ENCODE results near the gene CSTB.

The CSTB gene

DNA sequence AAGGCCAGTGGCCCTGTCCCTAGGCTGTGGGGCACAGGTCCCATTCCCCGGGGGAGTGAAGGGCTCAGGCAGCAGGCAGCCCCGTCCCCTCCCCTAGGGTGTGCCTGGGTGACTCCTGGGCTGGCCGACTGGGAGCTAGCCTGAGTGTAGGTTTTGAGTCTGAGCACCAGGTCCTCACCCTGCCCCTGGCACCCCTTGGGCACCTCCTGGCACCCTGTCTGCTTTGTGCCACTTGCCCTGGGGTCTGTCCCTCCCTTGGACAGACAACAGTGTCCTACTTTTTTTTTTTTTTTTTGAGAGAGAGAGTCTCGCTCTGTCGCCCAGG is 37.5 kb upstream of the CSTB start:
- DNase-seq (ENCODE audit: low read depth) = no peak
- H3K4me3 ChIP-seq (ENCODE audit: low read depth, low read length) = no peak overlapping the region
- no peak for TF ChIP-seq CTCF (IDR thresholded peaks at IDR 0.05; ENCODE audit: control insufficient read depth, extremely low read depth, insufficient read depth)

DNA sequence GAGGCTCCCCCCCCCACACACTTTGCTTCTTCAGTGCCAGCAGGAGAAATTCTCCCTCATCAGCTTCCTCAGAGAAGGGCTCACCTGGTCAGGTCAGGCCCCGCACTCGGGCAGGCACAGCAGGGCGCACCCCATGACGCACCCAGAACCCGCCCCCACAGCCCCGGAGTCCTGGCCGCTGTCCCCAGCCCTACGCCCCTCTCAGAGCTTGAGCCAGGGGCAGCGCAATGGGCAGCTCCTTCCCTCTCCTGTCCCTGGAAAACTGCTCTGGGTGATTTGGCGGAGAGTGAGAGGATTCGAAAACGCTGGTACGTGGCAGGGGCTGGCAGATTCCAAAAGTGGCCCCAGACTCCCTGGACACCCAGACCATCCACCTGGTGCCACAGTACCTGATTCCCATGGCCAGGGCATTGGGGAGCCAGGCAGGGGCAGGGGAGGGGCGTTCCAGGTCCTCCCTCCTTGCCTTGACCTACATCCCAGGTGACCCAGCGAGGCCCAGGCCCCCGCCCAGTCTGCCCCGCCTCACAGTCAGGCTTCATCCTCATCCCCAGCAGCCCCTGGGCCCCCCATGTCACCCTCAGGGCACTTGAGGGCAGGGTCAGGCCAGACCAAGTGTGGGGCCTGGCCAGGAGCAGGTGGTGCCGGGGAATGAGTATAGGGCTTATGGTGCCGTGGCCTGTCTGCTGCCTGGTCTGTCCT is 37.0 kb upstream of the CSTB start:
- DNase-seq (ENCODE audit: low read depth) = no peak
- no peak for TF ChIP-seq CTCF (IDR thresholded peaks at IDR 0.05; ENCODE audit: control insufficient read depth, extremely low read depth, insufficient read depth)
- H3K4me3 ChIP-seq (ENCODE audit: low read depth, low read length) = no peak overlapping the region

- no peak for TF ChIP-seq CTCF (IDR thresholded peaks at IDR 0.05; ENCODE audit: control insufficient read depth, extremely low read depth, insufficient read depth)
- DNase-seq (ENCODE audit: low read depth) = no peak
- no peak overlapping the region for H3K4me3 ChIP-seq (ENCODE audit: low read depth, low read length)
Observed at GRCh38 chr21:43812139-43812821, 36.2 kb upstream of the CSTB start.

DNA sequence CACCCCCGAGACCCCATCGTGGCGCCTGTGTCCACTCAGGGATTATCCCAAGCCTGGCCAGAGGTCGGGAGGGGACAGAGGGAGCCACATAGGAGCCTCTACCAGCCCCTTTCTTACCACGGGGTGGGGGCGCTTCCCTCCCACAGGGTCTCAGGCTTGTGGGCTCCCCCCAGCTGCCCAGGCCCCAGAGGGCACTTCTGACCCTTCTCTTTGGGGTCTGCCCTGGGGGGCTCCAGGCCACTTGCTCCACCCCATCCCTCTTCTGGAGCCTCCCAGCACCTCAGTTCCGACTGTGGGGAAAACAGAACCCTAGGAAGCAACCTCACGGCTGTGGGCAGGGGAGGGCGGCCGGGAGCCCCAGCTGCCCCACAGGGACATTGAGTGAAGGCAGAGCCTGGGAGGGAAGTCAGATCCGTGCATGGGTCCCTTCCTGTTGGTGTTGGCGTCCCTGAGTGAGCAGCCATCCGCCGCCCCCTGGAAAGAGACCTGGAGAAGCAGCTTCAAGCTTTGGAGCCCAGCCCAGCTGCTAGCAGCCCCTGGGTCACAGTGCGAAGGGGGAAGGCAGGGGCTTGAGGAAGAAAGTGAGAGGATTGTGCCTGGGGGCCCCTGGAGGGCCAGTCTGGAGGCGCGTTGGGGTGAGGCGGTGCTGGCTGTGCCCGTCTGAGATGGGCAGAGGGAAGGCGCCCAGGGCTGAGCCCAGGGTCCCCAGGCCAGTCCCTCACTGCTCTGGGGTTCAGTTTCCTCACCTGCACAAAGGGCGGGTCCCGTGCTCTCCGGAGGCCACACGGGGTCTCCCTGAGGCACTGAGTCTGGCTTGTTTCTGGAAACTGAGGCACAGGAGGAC is 35.4 kb upstream of the CSTB start:
- DNase-seq (ENCODE audit: low read depth) = no peak
- no peak for TF ChIP-seq CTCF (IDR thresholded peaks at IDR 0.05; ENCODE audit: control insufficient read depth, extremely low read depth, insufficient read depth)
- no peak overlapping the region for H3K4me3 ChIP-seq (ENCODE audit: low read depth, low read length)

DNA sequence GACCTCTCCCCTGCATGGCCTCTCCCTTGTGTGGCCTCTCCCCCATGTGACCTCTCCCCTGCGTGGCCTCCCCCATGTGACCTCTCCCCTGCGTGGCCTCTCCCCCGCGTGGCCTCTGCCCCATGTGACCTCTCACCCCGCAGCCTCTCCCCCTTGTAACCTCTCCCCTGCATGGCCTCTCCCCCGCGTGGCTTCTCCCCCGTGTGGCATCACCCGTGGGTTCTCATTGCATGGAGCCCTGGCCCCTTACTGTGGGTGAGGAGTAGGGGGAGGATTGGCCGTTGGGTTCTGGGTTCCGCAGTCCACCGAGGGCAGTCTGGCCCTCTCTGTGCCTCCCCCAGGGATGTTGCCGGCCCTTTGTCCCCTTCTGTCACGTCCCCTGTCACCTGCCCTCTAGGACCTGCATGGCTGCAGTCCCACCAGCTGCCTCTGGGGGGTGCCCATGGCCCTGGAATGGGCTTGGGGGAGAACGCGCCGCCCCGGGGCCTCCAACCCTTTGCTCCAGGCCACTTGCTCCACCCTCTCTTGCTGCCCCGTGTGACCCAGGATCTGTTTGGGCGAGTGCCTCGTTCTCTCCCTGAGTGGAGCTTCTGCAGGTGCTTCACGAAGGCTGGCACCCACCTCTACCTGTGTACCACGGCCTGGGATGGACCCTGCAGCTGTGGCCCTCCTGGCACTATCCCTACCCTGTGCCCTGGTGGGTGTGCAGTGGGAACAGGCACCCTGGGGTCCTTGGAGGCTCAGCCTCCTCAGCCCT is 34.6 kb upstream of the CSTB start:
- TF ChIP-seq CTCF (IDR thresholded peaks at IDR 0.05; ENCODE audit: control insufficient read depth, extremely low read depth, insufficient read depth) = peak; percentile 99
- H3K4me3 ChIP-seq (ENCODE audit: low read depth, low read length) = no peak overlapping the region
- DNase-seq (ENCODE audit: low read depth) = peak; percentile 62

DNA sequence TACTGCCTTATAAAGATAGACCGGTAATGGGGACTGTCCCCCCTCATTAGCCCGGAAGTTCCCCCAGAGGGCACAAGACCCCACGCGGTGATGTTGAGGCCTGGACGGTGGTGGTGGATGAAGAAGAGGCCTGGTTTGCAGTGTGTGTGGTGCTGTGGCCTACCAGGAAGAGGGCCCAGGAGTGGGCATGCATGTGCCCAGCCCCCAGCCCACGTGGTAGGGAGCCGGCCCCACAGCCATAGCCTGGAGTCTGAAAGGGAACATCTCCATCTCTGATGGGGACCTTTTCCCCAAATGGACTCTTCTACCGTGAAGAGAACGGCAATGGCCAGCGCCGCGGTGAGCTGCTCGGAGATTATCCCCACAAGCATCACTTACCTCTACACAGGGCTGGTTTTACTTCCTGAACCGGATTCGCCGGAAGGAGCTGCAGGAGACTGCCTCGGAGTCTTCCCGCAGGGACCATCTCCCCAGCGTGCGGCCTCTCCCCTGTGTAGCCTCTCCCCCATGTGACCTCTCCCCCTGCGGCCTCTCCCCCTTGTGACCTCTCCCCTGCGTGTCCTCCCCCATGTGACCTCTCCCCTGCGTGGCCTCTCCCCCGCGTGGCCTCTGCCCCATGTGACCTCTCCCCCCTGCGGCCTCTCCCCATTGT is 33.9 kb upstream of the CSTB start:
- DNase-seq (ENCODE audit: low read depth) = no peak
- TF ChIP-seq CTCF (IDR thresholded peaks at IDR 0.05; ENCODE audit: control insufficient read depth, extremely low read depth, insufficient read depth) = no peak
- H3K4me3 ChIP-seq (ENCODE audit: low read depth, low read length) = no peak overlapping the region
